HepG2 (cell line): Measurements from ENCODE around the gene MPG. TPM values are rescaled to one million over a fixed set of nuclear protein-coding genes. Genes with fewer than 3 reads are reported as not detected.

Experiments used
- ATF7 ChIP-seq, 2 experiments: fragments of 450-650 bp in 1 of 2; sonication (generic) in 1 of 2; formaldehyde crosslinking in 1 of 2; IDR thresholded peaks; 2 replicates each; pipeline versions ENCODE4 v1.4.0 to v1.6.1; 2016 to 2020; ENCODE audit warnings: antibody characterized with exemption in 1 of 2, mild to moderate bottlenecking in 1 of 2, missing genetic modification reagents in 1 of 2
- CTCF ChIP-seq: sonication (generic); formaldehyde crosslinking; IDR thresholded peaks from 2 replicates; pipeline ENCODE4 v1.5.0; 2020; ENCODE audit warnings: mild to moderate bottlenecking, missing genetic modification reagents, moderate library complexity
- DBP ChIP-seq: sonication (generic); formaldehyde crosslinking; IDR thresholded peaks from 2 replicates; pipeline ENCODE4 v1.4.0; 2020; ENCODE audit warnings: missing genetic modification reagents; ENCODE audit errors: not compliant biosample characterization
- ELF3 ChIP-seq: IDR thresholded peaks from 2 replicates; pipeline ENCODE4 v1.6.1; 2016; ENCODE audit warnings: missing genetic modification reagents, missing compliant biosample characterization
- FOXP1 ChIP-seq, 2 experiments: fragments of 450-650 bp in 1 of 2; IDR thresholded peaks; 2 replicates each; pipeline ENCODE4 v1.6.1; 2017 to 2018; ENCODE audit warnings: antibody characterized with exemption in 1 of 2
- GABPB1 ChIP-seq: IDR thresholded peaks from 2 replicates; pipeline ENCODE4 v1.6.1; 2016; ENCODE audit warnings: mild to moderate bottlenecking, missing genetic modification reagents, moderate library complexity, missing compliant biosample characterization
- HNF4G ChIP-seq, 2 experiments: sonication (generic) in 1 of 2; formaldehyde crosslinking in 1 of 2; IDR thresholded peaks; 2 replicates each; pipeline versions ENCODE4 v1.4.0 to v1.6.1; 2011 to 2020; ENCODE audit warnings: borderline replicate concordance in 2 of 2, low read depth in 2 of 2, mild to moderate bottlenecking in 2 of 2, low read length in 1 of 2, missing genetic modification reagents in 1 of 2, moderate library complexity in 1 of 2
- HOXA9 ChIP-seq: sonication (generic); formaldehyde crosslinking; IDR thresholded peaks from 2 replicates; pipeline ENCODE4 v1.8.1; 2022; ENCODE audit warnings: missing genetic modification reagents, mild to moderate bottlenecking, moderate library complexity, borderline replicate concordance
- KAT7 ChIP-seq: IDR thresholded peaks from 2 replicates; pipeline ENCODE4 v1.6.1; 2018; ENCODE audit warnings: borderline replicate concordance, missing compliant biosample characterization
- MED8 ChIP-seq: sonication (generic); formaldehyde crosslinking; IDR thresholded peaks from 2 replicates; pipeline ENCODE4 v1.8.1; 2023; ENCODE audit warnings: mild to moderate bottlenecking, missing genetic modification reagents; ENCODE audit not compliant: insufficient replicate concordance
- MEIS1 ChIP-seq: sonication (generic); formaldehyde crosslinking; IDR thresholded peaks from 2 replicates; pipeline ENCODE4 v1.9.0; 2021; ENCODE audit warnings: mild to moderate bottlenecking, missing genetic modification reagents, moderate library complexity, borderline replicate concordance
- SMAD9 ChIP-seq: sonication (generic); formaldehyde crosslinking; IDR thresholded peaks from 2 replicates; pipeline ENCODE4 v1.5.1; 2020; ENCODE audit warnings: mild to moderate bottlenecking, missing genetic modification reagents
- TBL1XR1 ChIP-seq: fragments of 150-350 bp; IDR thresholded peaks from 2 replicates; pipeline ENCODE4 v1.6.1; 2014; ENCODE audit warnings: borderline replicate concordance, low read length; ENCODE audit not compliant: partially characterized antibody
- ZBTB8A ChIP-seq: sonication (generic); formaldehyde crosslinking; IDR thresholded peaks from 2 replicates; pipeline ENCODE4 v1.4.0; 2020; ENCODE audit warnings: mild to moderate bottlenecking, low read depth, missing genetic modification reagents, borderline replicate concordance
- ZC3H4 ChIP-seq: sonication (generic); formaldehyde crosslinking; IDR thresholded peaks from 2 replicates; pipeline ENCODE4 v1.4.0; 2020; ENCODE audit warnings: missing genetic modification reagents, borderline replicate concordance
- ZNF10 ChIP-seq: sonication (generic); formaldehyde crosslinking; IDR thresholded peaks from 2 replicates; pipeline ENCODE4 v1.4.0; 2020; ENCODE audit warnings: mild to moderate bottlenecking, low read depth, missing genetic modification reagents, borderline replicate concordance
- ZNF644 ChIP-seq: IDR thresholded peaks from 2 replicates; pipeline ENCODE4 v1.6.1; 2016; ENCODE audit warnings: low read depth
- ZZZ3 ChIP-seq: sonication (generic); formaldehyde crosslinking; IDR thresholded peaks from 2 replicates; pipeline ENCODE4 v1.4.0; 2020; ENCODE audit warnings: missing genetic modification reagents, mild to moderate bottlenecking, borderline replicate concordance
- polyA plus RNA-seq, 8 experiments: library from polyadenylated mRNA; depleted of rRNA in 3 of 8; stranded (reverse) in 7 of 8; unstranded in 1 of 8; fragments of >200 nt; fragmentation: Illumina TruSeq in 4 of 8; extraction: Trizol in 4 of 8; gene quantifications; 2 replicates each; pipeline versions ENCODE4 v1.2.1 to v1.2.3, GENCODE V29; 2011 to 2016; ENCODE audit warnings: low read depth in 4 of 8, missing spikeins in 1 of 8, mixed read lengths in 1 of 8; ENCODE audit not compliant: insufficient read depth in 1 of 8
- total RNA-seq, 5 experiments: library from RNA; depleted of rRNA; stranded (reverse); fragments of >200 nt; fragmentation: Illumina TruSeq; extraction: Trizol; gene quantifications; 2 replicates each; pipeline ENCODE4 v1.2.3, GENCODE V29; 2016; ENCODE audit warnings: low read depth in 1 of 5
- TF ChIP-seq, protein P1 (sequence below): sonication (generic); formaldehyde crosslinking; IDR thresholded peaks from 2 replicates; pipeline ENCODE4 v1.4.0; 2020; ENCODE audit warnings: missing genetic modification reagents
- TF ChIP-seq, protein P2 (sequence below): sonication (generic); formaldehyde crosslinking; IDR thresholded peaks from 2 replicates; pipeline ENCODE4 v1.8.1; 2023; ENCODE audit warnings: mild to moderate bottlenecking, moderate library complexity, missing genetic modification reagents
- TF ChIP-seq, protein P3 (sequence below): IDR thresholded peaks from 2 replicates; pipeline ENCODE4 v1.6.1; 2012; ENCODE audit warnings: low read depth, low read length, improper control_type of control experiment
- TF ChIP-seq, protein P4 (sequence below): IDR thresholded peaks from 2 replicates; pipeline ENCODE4 v1.6.1; 2016; ENCODE audit warnings: low read depth, borderline replicate concordance

MPG gene
- total and polyA plus RNA-seq, 2 of the 13 experiments (the other 11 are each of a cell fraction or from before 2014, with no cell fraction given): 59.1 to 62.5 TPM

DNA sequence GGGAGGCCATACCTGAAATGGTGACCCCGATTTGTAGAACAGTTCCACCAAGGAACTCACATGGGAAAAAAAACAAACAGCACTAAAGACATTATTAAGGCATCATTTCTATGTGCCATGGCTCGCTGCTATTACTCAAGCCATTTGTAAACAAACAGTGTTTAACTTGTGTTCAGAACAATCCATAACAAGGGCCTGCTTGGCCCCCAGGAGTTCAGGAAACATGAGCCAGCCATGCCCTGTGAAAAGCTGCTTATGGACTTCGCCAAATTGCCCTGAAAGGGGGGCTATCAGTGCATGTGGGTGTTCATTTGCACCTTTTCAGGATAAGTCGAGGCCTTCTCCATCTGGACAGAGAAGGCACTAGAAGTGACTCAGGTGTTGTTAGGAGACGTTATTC is 32.6 kb upstream of the MPG start (continued):
- TF ChIP-seq, protein P1, sequence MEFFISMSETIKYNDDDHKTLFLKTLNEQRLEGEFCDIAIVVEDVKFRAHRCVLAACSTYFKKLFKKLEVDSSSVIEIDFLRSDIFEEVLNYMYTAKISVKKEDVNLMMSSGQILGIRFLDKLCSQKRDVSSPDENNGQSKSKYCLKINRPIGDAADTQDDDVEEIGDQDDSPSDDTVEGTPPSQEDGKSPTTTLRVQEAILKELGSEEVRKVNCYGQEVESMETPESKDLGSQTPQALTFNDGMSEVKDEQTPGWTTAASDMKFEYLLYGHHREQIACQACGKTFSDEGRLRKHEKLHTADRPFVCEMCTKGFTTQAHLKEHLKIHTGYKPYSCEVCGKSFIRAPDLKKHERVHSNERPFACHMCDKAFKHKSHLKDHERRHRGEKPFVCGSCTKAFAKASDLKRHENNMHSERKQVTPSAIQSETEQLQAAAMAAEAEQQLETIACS: no peak
- TF ChIP-seq DBP (CRISPR knock-in tag) (no peak), ZBTB8A (no peak), ELF3 (CRISPR knock-in tag) (0 out of 2 replicates have a peak, but pooled peaks have one; percentile 40), SMAD9 (no peak), MEIS1 (CRISPR knock-in tag) (no peak), ZC3H4 (CRISPR knock-in tag) (no peak), ZNF10 (CRISPR knock-in tag) (no peak), ZZZ3 (CRISPR knock-in tag) (no peak), FOXP1 (IDR thresholded peaks at IDR 0.05) (no peak), FOXP1 (CRISPR knock-in tag; IDR thresholded peaks at IDR 0.05) (peak; percentile 83), HOXA9 (CRISPR knock-in tag) (no peak), ATF7 (IDR thresholded peaks at IDR 0.05) (no peak), ATF7 (CRISPR knock-in tag; IDR thresholded peaks at IDR 0.05) (no peak), ZNF644 (CRISPR knock-in tag) (peak; percentile 41; the same call in 1 of the 2 replicates), HNF4G (IDR thresholded peaks at IDR 0.05; ENCODE audit: borderline replicate concordance, low read depth, low read length) (no peak), HNF4G (CRISPR knock-in tag; IDR thresholded peaks at IDR 0.05; ENCODE audit: borderline replicate concordance, low read depth) (no peak), TBL1XR1 (no peak), GABPB1 (CRISPR knock-in tag) (0 out of 2 replicates have a peak, but pooled peaks have one; percentile 19), MED8 (no peak), KAT7 (no peak), CTCF (no peak)
- TF ChIP-seq, protein P2, sequence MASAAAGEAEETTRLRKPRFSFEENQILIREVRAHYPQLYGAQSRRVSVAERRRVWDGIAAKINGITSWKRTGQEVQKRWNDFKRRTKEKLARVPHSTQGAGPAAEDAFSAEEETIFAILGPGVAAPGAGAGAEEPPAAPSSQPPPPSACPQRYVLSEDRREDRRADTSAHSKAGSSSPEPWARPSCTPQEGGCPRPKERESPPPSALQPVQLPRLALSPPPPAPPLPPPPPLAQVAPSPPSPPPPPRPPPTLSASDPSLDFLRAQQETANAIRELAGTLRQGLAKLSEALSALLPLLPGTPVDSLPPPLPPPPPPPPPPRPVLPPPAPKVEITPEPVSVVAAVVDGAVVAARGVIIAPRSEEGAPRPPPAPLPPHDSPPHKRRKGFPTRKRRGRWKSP: no peak; the same call in 1 of the 2 replicates
- TF ChIP-seq, protein P3, sequence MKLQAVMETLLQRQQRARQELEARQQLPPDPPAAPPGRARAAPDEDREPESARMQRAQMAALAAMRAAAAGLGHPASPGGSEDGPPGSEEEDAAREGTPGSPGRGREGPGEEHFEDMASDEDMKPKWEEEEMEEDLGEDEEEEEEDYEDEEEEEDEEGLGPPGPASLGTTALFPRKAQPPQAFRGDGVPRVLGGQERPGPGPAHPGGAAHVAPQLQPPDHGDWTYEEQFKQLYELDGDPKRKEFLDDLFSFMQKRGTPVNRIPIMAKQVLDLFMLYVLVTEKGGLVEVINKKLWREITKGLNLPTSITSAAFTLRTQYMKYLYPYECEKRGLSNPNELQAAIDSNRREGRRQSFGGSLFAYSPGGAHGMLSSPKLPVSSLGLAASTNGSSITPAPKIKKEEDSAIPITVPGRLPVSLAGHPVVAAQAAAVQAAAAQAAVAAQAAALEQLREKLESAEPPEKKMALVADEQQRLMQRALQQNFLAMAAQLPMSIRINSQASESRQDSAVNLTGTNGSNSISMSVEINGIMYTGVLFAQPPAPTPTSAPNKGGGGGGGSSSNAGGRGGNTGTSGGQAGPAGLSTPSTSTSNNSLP: peak; percentile 14; the same call in 1 of the 2 replicates
- TF ChIP-seq, protein P4, sequence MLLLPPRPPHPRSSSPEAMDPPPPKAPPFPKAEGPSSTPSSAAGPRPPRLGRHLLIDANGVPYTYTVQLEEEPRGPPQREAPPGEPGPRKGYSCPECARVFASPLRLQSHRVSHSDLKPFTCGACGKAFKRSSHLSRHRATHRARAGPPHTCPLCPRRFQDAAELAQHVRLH: 0 out of 2 replicates have a peak, but pooled peaks have one; percentile 50
